ENCODE data around the gene TPCN2. TPM values are rescaled to one million over a fixed set of nuclear protein-coding genes. Genes with fewer than 3 reads are reported as not detected.

TPCN2 gene
- total RNA-seq, 2 experiments from 2014 or later, result 16.0 to 17.0 TPM

DNA sequence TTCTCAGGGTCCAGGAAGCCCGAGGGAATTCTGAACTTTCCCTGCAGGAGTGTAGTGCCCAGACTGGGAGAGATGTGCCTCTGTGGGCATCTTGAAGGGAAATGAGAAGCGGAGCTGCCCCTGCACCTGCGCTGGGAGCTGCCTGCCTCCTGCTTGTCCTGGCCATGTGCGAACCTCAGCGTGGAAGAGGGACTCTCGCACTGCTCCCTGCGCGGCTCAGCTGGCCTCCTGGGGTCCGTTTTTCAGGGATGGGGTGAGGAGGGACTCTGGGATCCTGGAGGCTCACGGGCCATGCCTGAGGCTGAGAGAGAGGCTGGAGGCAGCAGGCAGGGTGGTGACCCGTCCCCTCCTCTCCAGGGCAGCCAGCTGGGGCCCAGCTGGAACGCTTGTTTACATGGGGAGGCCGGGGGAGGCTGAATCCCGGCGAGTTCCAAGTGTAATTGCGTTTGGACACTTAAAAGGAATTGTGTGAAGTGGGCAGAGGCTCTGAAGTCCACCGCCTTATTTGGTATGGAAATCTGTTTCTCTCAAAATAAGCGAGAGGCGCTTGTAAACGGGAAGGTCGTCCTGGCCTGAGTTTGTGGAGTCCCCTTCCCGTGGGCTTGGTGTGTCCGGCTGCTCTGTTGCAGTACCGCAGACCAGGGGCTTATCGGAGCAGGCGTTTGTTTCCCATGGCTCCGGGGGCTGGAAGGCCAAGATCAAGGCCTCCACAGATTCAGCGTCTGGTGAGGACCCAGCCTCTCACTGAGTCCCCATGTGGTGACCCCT, 34.5 kb upstream of the TPCN2 start:
- ATAC-seq (no peak), DNase-seq (no peak)
- ChIA-PET CTCF (no interaction called here), POLR2A (no interaction called here)
- H3K4me3 Mint-ChIP-seq, result no peak overlapping the region
- no peak overlapping the region for H3K27ac Mint-ChIP-seq
- H3K36me3 Mint-ChIP-seq (ENCODE audit: low read depth), result no peaks in the 10 kb centered on the region
- peaks cover 23% of the 10 kb centered on the region for H3K27me3 Mint-ChIP-seq
- TF ChIP-seq CTCF (IDR thresholded peaks at IDR 0.05), result no peak
- no peaks in the 10 kb centered on the region for H3K4me1 Mint-ChIP-seq (ENCODE audit: low read depth)
- intact Hi-C loops (cut with micrococcal nuclease), result no loop called here
- no peaks in the 10 kb centered on the region for H3K9me3 Mint-ChIP-seq

- H3K4me3 Mint-ChIP-seq, result no peak overlapping the region
- no peak for DNase-seq
- POLR2A ChIA-PET, result no interaction called here
- no peaks in the 10 kb centered on the region for H3K9me3 Mint-ChIP-seq
- intact Hi-C loops (cut with micrococcal nuclease), result no loop called here
- no peaks in the 10 kb centered on the region for H3K4me1 Mint-ChIP-seq (ENCODE audit: low read depth)
- H3K36me3 Mint-ChIP-seq (ENCODE audit: low read depth), result no peaks in the 10 kb centered on the region
- no peak for TF ChIP-seq CTCF (IDR thresholded peaks at IDR 0.05)
- no peak for ATAC-seq
- CTCF ChIA-PET, result no interaction called here
- H3K27ac Mint-ChIP-seq, result no peak overlapping the region
- peaks cover 20% of the 10 kb centered on the region for H3K27me3 Mint-ChIP-seq
Measured at GRCh38 chr11:69014898-69015549, 33.7 kb upstream of the TPCN2 start.

DNA sequence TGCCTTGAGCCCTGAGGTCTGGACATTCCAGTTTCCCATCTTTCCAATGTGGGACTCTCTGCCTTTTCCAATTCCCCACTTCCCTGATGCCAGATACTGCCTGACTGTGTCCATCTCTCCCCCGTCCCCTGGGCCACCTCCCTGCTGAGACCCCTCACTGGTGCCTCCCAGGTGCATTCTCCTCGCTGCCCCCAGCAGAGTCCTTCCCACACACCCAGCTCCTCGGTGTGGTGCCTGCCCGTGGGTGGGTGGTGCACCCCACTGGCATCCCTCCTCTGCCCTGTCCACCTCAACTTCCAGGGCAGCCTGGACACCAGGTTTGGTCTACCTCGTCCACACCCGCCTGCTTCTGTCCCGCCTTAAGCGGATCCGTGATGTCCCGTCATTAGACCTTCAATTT, 30.8 kb upstream of the TPCN2 start:
- ChIA-PET CTCF (no interaction called here), POLR2A (no interaction called here)
- TF ChIP-seq CTCF (IDR thresholded peaks at IDR 0.05), result no peak
- H3K9me3 Mint-ChIP-seq, result no peaks in the 10 kb centered on the region
- no peaks in the 10 kb centered on the region for H3K4me1 Mint-ChIP-seq (ENCODE audit: low read depth)
- no peaks in the 10 kb centered on the region for H3K36me3 Mint-ChIP-seq (ENCODE audit: low read depth)
- no peak for DNase-seq
- peaks cover 4% of the 10 kb centered on the region for H3K27me3 Mint-ChIP-seq
- ATAC-seq, result no peak
- H3K27ac Mint-ChIP-seq, result no peak overlapping the region
- intact Hi-C loops (cut with micrococcal nuclease), result no loop called here
- H3K4me3 Mint-ChIP-seq, result no peak overlapping the region

GRCh38 chr11:69018924-69019323, 29.8 kb upstream of the TPCN2 start:
- H3K27ac Mint-ChIP-seq, result no peak overlapping the region
- intact Hi-C loops (cut with micrococcal nuclease), result no loop called here

More at GRCh38 chr11:69018924-69019323, 29.8 kb upstream of the TPCN2 start:
- TF ChIP-seq CTCF (IDR thresholded peaks at IDR 0.05), result no peak
- Mint-ChIP-seq H3K9me3 (no peaks in the 10 kb centered on the region), H3K27me3 (peaks cover 2% of the 10 kb centered on the region), H3K36me3 (ENCODE audit: low read depth) (no peaks in the 10 kb centered on the region), H3K4me1 (ENCODE audit: low read depth) (no peaks in the 10 kb centered on the region), H3K4me3 (no peak overlapping the region)
- ChIA-PET POLR2A (no interaction called here), CTCF (no interaction called here)
- DNase-seq, result no peak
- no peak for ATAC-seq
